GM18907 (cell line): ENCODE data around the gene PNLIPRP3.

Experiments
- ATAC-seq: cut with Tn5 transposase; IDR thresholded peaks from one replicate; pipeline ENCODE4 v1.9.1; 2021; ENCODE audit warnings: mild to moderate bottlenecking, moderate library complexity; ENCODE audit not compliant: unreplicated experiment

Gene PNLIPRP3

GRCh38 chr10:116444527-116445142, 17.0 kb downstream of the PNLIPRP3 start:
- ATAC-seq = peak; percentile 86

GRCh38 chr10:116450861-116451260, 23.2 kb downstream of the PNLIPRP3 start:
- ATAC-seq = no peak

- no peak for ATAC-seq
Observed at GRCh38 chr10:116451711-116452337, 24.2 kb downstream of the PNLIPRP3 start.

GRCh38 chr10:116452338-116452720, 24.7 kb downstream of the PNLIPRP3 start:
- ATAC-seq = no peak

- ATAC-seq = no peak
Observed at GRCh38 chr10:116457488-116457887, 29.8 kb downstream of the PNLIPRP3 start.

- ATAC-seq = no peak
Observed at GRCh38 chr10:116460219-116460618, 32.6 kb downstream of the PNLIPRP3 start.

DNA sequence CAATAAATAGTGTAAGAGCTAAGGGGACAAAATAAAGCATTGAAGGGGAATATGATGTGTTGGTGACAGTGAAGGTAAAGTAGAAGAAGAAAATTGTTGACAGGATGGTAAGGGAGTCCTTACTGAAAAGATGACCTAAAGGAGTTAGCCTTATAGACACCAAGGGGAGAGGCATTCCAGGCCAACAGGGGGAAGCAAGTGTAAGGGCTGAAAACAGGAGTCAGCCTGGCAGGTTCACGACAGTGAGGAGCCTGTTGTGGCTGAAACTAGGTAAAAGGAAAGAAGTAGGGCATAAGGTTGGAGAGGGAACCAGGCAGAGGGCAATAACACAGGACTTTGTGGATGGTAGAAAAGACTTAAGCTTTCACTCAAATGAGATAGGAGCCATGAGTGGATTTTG, 34.0 kb downstream of the PNLIPRP3 start:
- no peak for ATAC-seq

DNA sequence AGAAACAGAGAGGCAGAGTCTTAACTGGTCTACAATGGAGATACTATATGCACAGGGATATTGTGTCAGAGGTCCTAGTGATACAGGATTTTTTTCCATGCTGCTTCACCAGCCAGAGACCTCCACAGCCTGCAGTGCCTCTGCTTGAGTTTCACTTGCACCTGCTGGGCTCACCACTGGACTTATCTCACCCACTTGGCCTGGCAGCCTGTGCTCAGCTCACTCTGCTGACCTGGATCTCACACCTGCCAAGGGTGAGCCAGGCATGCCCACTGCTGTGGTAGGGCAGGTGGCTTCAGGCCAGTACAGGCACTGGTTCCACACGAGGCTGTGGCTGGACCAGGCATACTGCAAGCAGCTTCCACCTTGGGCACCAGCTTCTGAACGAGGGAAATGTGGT, 36.6 kb downstream of the PNLIPRP3 start:
- ATAC-seq = no peak

DNA sequence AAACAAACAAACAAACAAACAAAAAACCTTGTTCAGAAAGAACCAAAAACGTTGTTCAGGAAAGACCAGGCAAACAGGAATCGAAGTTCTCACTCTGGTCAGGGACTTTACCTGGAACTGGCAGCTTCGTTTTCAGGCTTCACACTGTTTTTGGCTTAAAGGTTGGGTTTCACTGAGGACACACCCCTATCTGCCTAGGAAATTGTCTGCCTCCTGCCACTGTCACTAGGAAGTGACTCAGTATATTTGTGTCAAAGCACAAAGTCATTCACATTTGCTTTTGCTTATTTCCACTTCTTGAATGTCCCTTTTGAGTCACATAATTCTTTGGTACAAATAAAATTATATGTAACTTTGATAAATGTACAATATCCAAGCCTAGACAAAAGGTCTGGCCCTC, 37.9 kb downstream of the PNLIPRP3 start:
- no peak for ATAC-seq

GRCh38 chr10:116466715-116467422, 39.2 kb downstream of the PNLIPRP3 start:
- no peak for ATAC-seq

GRCh38 chr10:116469437-116469836, 41.8 kb downstream of the PNLIPRP3 start:
- no peak for ATAC-seq

GRCh38 chr10:116470071-116470470, 42.4 kb downstream of the PNLIPRP3 start:
- no peak for ATAC-seq

DNA sequence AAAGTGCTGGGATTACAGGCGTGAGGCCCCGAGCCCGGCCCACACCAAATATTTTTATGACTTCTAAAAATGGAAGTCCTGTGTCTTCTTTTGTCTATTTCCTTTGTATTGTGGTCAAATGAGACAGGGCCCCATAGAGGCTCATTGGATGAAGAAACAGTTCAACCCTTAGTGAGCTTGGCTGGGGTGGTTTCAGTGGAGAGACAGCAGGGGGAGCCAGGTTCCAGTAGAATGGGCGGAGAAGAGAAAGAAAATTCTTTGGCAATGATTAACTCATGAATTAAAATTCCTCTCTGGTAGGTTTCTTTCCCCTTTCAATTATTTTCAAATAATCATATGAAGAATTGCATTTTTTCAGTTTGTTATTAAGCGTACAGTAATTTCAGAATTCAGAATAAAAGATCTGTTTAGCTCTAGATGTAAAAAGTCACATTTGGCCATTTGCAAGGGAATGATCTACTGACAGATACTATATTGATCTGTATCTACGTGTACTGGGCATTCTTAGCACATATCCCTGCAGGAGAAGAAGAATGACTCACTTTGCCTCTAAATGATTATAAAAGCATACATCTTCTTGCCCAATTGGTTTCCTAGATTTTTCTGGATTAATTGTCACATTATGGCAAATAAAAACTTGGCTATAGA, 43.2 kb downstream of the PNLIPRP3 start:
- no peak for ATAC-seq

GRCh38 chr10:116472891-116473290, 45.2 kb downstream of the PNLIPRP3 start:
- no peak for ATAC-seq

DNA sequence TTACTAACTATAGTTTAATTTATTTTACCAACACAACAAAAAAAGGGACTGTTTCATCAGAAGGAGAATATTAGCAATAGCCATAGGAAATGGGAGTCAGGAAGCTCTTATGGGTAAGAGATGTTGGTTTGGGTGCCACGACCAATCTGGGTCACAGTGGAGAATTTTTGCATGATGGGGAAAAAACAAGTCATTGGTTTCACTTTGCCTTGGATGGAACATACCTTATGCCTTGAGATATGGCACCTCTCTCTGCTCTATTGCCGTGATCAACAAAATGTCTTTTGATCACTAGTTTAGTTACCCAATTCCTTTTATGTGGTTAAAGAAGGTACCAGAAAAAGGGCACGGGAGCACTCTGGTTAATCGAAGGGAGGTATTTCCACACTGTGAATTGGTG, 48.2 kb downstream of the PNLIPRP3 start:
- ATAC-seq = no peak

DNA sequence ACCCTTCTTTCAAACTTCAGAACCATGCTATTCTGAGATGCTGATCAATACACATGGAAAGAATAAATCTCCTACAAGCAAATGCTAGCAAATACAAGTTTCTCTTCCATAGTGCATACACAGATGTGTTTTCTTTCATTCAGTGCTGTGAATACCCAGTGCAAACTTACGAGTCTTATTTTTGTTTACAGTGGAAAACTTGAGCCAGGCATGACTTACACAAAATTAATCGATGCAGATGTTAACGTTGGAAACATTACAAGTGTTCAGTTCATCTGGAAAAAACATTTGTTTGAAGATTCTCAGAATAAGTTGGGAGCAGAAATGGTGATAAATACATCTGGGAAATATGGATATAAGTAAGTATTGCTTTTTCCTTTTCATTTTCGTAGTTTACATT, 48.8 kb downstream of the PNLIPRP3 start:
- ATAC-seq = no peak

DNA sequence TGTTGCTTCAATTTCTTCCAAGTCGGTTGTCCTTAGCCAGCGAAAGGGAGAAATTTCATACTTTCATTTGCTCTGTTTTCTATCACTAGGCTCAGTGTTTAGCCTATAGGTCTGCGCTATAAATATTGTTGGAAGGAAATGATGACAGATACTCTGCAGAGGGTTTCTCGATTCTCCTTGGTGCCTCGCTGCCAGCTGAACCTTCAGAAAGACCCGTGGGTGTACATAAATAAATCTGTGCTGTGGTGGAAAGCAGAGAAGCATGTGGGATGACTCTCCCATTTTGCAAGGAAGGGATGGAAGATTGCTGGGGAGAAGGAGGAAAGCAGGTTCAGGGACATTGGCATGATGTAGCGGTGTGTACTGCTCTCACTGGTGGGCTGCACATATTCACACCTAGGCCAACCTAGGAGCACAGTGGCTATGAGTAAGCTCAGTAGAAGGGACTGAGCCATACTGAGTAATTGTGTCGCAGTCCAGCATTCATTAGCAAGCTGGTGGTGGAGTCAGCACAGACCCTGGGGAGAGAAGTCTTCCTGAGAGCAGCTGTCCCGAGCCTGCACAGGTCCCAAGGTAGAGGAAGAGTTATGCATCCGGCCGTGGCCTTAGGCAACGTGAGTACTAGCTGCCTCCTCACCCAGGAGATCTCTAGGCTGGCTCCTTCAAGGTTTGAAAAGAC, 50.5 kb downstream of the PNLIPRP3 start:
- ATAC-seq = no peak

- no peak for ATAC-seq
Observed at GRCh38 chr10:116486770-116487448, 59.3 kb downstream of the PNLIPRP3 start.

DNA sequence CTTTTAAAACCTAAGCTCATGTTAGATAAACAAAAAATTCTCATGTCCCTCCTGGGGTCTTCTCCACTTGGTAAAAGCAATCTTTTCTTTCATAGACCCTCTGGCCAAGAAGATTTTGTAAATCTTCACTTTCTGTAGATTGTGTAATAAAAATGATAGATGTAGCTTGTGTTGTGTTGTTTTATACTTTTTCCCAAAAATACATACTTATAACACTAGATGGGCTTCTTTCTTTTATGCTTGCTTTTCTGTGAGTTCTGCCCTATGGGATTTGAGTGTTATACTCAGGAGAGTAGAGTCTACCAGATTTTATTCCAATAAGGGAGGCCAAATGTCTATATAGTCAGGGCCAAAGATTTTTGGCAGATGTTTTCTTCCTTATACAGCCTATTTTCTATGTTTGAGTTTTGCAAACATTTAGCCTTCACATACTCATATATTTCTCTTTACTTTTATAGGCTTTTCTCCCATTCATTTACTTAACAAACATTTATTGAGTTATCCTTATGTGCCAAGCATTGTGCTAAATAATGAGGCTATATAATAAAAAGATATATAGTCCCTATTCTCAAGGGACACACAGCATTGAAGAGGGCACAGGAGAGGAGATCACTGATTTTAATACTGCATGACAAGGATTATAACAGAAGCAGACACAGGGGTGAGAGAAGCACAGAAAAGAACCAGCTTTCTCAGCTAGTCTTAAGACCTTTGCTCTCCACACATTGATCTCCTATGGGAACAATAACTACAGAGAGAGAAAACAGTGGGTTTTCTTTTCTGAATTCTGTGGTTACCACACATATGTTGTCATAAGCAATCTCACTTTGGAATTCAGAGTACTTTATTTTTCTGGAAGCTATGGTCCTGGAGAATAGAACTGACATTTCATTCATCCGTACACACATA, 60.1 kb downstream of the PNLIPRP3 start:
- no peak for ATAC-seq

DNA sequence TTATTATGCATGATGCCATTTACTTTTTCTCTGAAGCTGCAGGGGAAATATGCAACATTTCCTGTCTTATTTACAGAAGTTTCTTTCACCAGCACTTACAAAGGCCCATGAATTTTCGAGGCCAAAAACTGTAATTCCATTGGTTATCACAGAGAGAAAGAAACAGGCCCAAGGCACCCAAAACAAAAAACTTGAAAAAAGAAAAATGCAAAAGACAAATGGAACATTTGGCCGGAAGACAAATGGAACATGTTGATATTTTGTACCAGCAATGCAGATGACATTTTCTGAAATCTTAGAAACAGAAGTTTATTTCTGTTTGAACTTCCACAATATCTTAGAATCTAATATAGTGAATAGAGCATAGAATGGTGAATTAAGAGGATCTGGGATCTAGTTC, 61.8 kb downstream of the PNLIPRP3 start:
- ATAC-seq = no peak
